ENCODE measurements around the gene WNT7B.

WNT7B gene

DNA sequence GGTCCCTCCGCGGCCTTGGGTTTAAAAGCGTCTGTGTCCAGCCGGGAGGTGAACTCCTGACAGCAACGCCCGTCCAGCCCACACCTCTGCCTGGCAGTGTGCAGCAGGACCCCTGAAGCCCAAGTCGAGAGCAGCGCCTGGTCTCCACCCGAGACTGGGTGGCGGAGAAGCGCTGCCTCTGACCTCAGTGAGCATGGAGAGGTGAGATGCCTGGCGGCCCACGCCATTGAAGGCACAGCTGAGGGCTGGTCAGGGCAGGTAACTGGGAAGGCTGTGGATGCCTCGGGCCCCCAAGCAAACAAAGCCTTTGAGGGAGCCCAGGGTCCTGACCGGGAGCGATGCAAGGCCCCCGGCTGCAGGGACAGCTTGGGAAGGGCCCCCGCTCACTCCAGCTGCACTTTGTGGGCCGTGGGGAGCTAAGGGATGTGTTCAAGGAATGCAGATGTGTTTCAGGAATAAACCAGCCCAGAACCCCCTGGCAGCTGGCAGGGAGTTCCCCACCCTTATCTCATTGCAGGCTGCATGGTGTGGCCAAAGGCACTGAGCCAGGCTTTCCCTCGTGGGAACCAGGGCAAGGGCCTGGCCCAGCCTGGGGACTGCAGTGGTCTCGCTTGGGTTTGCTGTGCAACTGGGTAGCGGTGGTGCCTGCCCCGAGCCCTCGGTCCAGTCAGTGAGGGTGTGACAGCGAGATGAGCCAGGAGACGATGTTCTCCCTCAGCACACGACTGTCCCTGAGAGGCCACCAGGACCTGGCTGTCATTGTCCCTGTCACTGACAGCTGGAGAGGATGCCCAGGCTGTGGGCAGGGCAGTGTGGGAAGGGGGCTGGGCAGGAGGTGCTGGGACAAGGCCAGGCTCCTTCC, 92.5 kb downstream of the WNT7B start:
- no peak for DNase-seq

DNA sequence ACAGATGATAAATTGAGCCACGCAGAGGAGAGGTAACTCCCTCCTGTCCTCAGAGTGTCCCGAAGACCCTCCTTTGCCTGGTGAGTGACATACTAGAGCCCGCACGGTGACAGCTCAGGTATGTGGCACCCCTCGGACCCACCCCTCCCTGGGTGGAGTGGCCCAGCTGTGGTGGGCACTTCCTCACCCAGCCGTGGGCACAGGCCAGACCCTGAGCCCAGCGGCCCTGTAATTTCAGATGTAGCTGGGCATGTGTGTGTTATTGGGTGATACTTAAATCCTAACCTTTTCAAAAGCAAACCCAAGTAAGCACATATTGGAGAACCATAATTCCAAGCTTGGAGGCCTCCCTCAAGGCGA, 93.2 kb downstream of the WNT7B start:
- no peak for DNase-seq

DNA sequence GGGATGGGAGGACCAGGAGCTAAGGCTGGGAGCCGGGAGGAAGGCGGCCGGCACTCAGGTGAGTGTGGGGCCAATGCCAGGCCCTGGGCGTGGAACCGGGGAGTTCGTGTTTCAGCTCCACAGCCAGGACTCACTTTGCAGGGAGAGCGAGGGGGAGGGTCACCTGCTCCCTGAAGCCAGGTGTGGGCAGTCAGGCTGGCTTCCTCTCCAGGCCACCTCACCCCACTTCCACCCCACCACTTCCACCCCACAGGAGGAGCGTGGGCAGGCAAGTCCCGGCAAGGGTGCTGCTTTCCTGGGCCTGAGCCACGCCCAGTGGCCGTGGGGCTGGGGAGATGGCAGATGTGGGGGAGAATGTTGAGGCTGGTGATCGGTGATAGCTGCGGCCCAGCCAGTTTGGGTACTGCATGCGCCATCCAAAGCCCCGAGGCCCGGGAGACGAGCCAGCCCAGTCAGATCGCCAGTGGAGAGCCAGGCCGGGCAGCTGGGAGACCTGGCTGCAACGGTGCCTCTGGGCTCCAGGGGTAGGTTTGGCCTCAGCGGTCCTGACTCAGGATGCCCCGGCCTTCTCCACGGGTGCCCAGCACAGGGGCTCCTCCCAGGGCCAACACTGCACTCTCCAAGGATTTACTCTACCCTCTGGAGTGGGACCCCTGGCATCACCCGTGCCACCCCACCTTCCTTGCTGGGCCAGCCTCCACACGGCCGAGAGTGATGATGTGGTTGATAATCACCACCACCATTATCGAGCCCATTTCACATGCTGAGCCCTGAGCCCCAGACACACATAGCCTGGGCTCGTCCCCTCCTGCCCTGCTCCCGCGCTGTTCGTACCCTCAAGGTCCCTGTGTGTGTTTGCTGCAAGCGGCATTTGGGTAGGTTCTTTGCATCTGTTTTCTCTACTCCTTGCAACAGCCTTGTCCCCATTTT, 93.8 kb downstream of the WNT7B start:
- no peak for DNase-seq

DNA sequence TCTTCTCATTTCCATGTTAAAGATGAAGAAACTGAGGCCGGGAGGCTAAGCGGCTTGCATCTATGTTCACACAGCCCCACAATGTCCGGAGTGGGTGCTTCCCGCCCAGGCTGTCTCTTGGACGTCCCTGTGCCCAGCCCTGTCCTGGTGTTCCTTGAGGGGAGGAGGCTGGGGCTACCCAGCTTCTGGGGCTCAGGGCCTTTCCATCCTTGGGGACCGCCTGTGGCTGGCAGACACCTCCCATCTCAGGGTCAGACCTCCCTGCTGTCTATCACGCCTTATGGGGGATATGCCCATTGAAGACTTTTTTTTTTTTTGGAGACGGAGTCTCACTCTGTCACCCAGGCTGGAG, 95.5 kb downstream of the WNT7B start:
- no peak for DNase-seq

DNA sequence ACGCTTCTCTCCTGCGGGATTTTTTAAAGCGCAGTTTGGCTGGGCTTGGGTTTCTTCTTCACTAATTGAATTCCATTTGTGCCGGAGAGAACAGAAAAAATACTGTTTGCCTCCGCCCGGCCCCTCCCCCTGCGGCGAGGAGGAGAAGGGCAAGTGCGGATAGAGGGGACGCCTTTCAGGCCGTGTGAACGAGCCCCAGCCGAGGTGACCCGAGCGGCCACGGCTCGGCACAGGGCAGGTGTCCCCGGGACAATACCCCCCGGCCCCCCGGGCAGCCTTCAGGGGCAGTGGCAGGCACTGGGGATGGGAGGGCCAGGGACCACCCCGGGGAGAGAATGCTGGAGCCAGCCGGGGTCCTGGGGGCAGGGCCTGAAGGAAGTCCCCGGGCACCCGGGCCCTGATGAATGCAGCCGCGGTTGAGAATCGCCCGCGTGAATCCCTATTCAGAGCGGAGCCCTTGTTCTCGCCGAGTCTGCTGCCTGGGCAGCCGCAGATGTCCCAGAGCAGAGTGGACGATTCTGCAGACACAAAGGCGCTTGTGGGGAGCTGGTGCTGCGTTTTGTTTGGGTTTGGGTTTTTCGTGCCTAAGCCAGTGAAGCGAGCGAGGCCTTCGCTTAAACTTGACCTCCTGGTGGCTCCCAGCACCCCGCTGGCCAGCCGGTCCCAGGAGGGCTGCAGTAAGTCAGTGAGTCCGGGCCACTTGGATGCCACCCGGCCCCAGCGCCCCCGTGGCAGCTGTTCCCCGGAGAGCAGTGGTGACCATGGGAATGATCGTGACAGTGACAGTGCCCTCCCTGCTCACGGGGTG, 96.0 kb downstream of the WNT7B start:
- no peak for DNase-seq

DNA sequence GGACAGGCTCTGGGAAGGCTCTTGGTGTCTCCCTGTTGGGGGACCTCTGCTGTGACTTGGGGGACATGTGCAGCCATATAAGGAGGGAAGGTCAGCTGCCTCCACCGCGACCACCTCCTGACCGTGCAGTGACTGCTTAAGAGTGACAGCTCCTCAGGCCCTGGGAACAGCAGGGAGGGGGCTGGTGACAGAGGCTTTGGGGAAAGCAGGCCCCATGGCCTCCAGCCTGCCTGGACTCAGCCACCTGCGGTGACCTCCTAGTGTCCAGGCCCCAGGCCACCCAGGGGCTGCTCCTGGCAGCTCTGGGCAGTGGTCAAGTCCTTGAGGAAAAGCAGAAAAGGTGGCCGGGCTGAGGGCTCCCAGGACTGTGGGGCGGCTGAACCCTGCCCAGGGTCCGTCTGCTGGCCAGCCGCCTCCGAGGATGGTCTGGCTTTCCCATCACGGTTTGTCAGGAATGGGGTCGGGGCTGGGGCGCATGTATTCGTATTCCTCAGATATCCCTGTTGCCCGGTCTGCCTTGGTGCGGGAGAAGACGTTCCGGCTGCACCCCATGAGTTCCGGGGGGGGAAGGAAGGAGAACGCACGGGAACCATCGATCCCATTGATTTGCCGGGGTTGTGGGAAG, 96.8 kb downstream of the WNT7B start:
- DNase-seq, result no peak

DNA sequence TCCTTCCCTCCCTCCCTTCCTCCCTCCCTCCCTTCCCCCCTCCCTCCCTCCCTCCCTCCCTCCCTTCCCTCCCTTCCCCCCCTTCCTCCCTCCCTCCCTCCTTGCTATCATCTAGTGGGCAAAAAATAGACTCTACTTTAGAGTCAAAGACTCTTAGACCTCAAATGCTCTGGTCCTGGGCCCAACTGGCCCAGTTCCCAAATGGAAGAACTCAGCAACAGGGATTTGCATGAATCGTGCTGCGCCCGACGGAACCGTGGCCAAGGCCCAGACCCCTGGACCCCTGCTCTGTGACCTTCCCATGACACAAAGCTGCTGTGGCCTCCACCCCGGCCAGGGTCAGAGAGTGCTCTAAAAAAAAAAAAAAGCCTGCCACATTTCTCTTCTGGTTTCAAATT, 97.4 kb downstream of the WNT7B start:
- DNase-seq, result no peak

DNA sequence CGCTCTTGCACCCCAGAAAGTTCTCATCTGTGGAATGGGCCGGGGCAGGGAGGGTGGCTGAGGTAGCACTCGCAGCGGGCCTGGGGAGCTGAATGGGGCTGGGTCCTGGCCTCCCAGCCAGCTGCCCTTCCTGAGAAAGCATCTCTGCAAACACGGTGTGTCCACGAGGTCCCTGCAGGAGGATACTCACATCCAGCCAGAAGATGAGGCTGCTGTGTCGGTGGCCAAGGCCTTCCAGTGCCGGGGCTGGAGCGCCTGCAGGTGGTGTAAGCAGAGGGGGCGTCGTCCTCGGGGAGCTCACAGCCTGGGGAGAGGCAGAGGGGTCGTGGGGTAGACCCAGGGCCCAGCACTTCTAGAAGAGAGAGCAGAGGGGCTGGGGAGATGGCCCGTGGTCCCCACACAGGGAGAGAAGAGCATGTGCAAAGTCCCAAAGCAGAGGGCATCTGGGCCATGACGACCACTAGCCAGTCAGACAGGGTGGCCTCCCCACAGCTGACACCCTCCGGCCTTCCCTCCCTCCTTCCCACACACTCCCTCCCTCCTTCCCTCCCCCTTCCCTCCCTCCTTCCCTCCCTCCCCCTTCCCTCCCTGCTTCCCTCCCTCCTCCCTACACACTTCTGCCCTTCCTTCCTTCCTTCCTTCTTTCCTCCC, 97.9 kb downstream of the WNT7B start:
- DNase-seq, result no peak

DNA sequence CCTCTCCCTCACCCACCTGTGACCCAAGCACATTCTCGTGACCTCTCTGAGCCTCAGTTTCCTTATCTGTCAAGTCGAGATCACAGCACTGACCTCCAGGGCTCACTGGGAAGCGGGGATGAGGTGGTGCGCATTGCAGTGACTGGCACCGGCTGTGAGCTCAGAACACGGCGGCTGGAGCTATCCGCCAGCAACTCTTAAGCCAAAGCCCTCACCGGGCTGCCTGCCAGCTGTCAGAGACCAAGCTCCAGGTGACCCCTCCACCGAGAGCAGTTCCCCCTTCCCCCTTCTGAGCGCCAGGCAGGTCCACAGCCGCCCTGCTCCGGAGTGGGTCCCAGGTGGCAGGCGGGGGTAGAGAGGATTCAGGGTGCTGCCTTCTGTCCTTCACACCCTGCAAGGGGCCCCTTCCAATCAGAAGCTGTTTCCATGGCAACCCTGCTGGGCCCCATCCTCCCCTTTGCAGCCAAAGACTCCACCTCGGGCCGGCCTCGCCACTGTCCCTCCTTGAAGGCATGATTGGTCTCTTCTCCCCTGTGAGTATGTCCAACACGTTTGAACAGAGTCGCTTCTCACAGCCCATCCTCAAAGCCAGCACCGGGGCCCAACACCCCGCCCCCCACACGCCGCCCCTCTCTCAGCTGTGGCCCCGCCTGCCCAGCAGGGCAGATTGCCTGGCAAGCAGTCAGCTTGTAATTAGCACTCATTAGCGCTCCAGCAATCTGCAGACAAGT, 98.7 kb downstream of the WNT7B start:
- DNase-seq, result no peak

DNA sequence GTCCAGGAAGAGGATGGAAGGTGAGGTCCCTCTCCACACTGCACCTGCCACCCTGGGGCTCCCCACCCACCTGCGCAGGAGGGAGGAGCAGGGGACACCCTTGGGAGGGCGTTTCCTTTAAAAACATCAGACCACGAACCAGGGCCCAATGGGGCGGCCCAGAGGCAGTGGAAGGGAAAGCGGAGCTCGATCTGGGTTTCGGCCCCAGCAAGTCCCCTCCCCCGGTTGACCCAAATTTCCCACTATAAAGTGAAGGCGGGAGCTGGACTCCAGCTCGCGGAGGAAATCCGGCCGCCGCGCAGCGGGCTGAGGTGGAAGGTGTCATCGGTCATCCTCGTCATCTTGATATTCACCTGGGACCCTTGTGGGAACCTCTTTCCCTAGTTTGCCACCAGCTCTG, 99.3 kb downstream of the WNT7B start:
- DNase-seq, result no peak

DNA sequence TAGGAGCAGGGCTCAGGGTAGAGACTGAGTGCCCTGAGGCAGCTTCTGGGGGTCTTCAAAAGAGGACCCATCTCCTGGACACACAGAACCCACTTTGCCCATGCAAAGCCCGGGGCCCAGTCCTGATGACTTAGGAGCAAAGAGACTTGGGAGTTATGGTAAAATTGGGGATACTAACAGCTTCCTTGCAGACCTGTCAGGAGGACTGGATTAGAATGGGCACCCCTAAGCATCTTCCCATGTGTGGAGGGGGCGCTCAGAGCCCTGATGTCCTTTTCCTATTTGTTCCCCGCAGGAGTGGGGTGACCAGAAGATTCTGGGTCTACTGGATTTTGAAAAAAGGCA, 100.0 kb downstream of the WNT7B start:
- DNase-seq, result no peak

DNA sequence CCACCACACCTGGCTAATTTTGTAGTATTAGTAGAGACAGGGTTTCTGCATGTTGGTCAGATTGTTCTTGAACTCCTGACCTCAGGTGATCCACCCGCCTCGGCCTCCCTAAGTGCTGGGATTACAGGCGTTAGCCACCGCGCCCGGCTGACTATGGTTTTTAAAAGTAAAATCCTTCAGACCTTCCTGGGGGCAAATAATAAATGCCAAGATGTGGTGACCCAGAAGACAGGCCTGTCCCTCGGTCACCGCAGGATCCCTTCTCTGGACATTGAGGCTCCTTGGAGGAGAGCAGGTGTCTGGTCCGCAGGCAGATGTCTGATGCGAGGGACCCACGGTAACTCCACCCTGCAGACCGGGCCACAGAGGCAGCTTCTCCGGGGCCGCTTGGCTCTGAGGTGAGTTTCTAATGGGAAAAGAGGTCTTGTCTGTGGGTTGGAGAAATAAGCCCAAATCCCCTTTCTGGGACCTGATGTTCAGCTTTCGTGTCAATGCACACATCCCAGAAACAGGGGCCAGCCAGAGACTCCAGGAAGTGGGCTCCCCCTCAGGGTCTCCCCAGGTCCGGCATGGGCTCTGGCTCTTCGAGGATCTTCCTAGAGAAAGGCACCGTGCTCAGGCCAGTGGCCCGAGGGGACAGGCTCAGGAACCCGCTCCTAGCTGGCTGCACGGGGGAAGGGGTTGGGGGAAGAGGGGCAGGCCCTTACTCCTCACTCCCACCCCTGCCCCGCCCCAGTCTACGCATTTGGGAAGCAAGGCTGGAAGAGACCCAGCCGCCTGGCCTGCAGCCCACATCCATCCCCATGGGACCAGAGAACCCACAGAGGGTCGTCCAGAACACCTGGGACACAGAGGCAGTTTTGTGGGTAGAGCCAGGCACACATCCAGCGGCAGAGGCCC, 100.6 kb downstream of the WNT7B start:
- no peak for DNase-seq

DNA sequence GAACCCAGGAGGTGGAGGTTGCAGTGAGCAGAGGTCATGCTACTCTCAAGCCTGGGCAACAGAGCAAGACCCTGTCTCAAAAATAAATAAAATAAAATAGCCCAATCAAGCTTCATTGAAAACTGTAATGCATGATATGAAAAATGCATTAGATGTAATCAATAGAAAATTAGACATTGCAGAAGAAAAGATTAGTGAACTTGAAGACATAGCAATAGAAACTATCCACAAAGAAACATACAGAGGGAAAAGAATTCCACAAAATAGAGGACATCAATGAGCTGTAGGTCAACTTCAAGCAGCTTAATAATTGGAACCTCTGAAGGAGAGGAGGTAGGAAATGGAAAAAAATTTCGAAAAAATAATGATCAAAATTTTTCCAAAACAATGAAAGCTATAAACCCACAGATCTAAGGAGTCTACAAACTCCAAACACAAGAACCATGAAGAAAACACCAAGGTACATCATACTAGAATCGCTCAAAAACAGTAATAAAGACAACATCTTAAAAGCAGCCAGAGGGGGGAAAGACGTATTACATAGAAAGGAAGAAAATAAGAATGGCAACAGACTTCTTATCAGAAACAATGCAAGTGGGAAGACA, 104.2 kb downstream of the WNT7B start:
- DNase-seq, result no peak

DNA sequence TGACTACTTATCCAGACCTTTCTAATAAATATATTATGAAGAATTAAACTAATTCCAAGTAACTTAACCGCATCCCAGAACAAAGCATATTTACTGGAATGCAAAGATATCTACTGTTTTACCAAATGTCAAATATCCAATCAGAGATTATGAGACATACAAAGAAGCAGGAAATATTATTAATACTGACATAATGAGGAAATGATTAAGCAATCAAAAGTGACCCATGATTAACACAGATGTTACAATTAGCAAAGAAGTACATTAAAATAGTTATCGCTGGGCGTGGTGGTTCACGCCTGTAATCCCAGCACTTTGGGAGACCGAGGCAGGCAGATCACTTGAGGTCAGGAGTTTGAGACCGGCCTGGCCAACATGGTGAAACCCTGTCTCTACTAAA, 105.2 kb downstream of the WNT7B start:
- DNase-seq, result no peak
